Muscle of leg (tissue), 11 donors: ENCODE results near the gene LDLRAD3. TPM values are rescaled to one million over a fixed set of nuclear protein-coding genes. Genes with fewer than 3 reads are reported as not detected.

Source experiments
- DNase-seq: peaks from one replicate; pipeline ENCODE4 v3.0.0; 2013
- H3K27ac ChIP-seq: one replicate; pipeline ENCODE4 v1.5.1; 2013; ENCODE audit warnings: mild to moderate bottlenecking, low read length, control low read depth
- H3K27me3 ChIP-seq: one replicate; pipeline ENCODE4 v1.6.1; 2013; ENCODE audit warnings: low read length; ENCODE audit not compliant: control insufficient read depth, insufficient read depth
- H3K36me3 ChIP-seq: one replicate; pipeline ENCODE4 v1.6.1; 2013; ENCODE audit warnings: low read length; ENCODE audit not compliant: control insufficient read depth, insufficient read depth
- H3K4me1 ChIP-seq: one replicate; pipeline ENCODE4 v1.6.1; 2013; ENCODE audit warnings: low read length; ENCODE audit not compliant: control insufficient read depth, insufficient read depth
- H3K4me3 ChIP-seq: one replicate; pipeline ENCODE4 v1.5.1; 2013; ENCODE audit warnings: low read length, control low read depth
- H3K9me3 ChIP-seq: replicated peaks from 2 replicates; pipeline ENCODE4 v1.6.1; 2013; ENCODE audit warnings: low read depth, low read length; ENCODE audit not compliant: control insufficient read depth
- whole genome bisulfite sequencing: methylation state at CpG from one replicate; pipeline ENCODE4 v1.1.5; 2013; ENCODE audit warnings: missing lambda C conversion rate; ENCODE audit not compliant: insufficient coverage; 5-methylcytosine and 5-hydroxymethylcytosine counted together
- polyA plus RNA-seq, 8 donors: library from polyadenylated mRNA; unstranded; fragments of 120-200 nt; gene quantifications; one replicate each; pipeline versions ENCODE4 v1.2.1 to v1.2.3, GENCODE V29; 2013; ENCODE audit warnings: inconsistent platforms in 1 of 8, low replicate concordance in 1 of 8; ENCODE audit not compliant: insufficient read length in 8 of 8, insufficient read depth in 1 of 8
- total RNA-seq: library from RNA; stranded (reverse); fragments of 120-200 nt; gene quantifications from one replicate; pipeline ENCODE4 v1.2.4, GENCODE V29; 2013

Gene LDLRAD3
- total and polyA plus RNA-seq, 9 donors = 12.0 to 28.6 (median 20.9) TPM

DNA sequence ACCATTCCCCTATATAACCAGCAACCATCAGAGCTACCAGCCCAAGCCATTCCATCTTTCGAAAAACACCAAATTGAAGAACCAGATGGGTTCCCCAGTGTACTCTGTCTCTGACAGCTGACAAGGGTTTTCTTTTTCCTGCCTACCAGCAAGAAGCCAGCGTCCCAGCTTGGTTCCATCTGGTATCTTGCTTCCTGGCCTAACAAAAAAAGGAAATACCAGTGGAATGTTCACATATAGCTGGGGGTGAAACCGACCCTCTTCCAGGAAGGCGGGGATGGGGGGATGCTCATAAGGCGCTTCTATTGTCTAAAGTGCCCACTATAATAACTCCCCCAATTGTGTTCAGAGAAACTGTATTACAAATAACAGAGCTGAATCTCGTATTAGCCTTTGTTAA is 172.3 kb downstream of the LDLRAD3 start:
- peaks cover under 1% of the 10 kb centered on the region for H3K4me1 ChIP-seq
- H3K27me3 ChIP-seq = no peaks in the 10 kb centered on the region
- H3K36me3 ChIP-seq = peaks cover 35% of the 10 kb centered on the region
- H3K9me3 ChIP-seq = peaks cover 12% of the 10 kb centered on the region
- H3K4me3 ChIP-seq = no peak overlapping the region
- no CpG with 5 or more reads among the region's 6 CpGs for WGBS
- DNase-seq = peak; percentile 32
- no peak overlapping the region for H3K27ac ChIP-seq

DNA sequence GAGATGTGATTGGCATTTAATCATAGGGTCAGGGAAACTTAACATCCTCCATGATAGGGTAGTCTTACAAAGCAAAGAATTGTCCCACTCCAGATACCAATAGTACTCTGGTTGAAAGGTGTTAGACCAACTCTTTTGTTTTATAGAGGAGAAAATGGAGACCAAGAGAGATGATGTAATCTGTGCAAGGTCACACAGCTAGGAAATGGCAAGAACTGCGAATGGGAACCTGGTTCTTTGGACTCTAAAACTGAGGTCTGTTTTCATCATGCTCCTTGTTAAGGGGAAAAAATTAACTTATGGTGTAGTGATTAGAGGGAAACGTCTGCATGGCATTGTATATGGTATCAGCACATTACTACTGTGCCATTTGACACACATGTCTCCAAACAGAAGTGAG is 174.2 kb downstream of the LDLRAD3 start:
- peaks cover 10% of the 10 kb centered on the region for H3K9me3 ChIP-seq

DNA sequence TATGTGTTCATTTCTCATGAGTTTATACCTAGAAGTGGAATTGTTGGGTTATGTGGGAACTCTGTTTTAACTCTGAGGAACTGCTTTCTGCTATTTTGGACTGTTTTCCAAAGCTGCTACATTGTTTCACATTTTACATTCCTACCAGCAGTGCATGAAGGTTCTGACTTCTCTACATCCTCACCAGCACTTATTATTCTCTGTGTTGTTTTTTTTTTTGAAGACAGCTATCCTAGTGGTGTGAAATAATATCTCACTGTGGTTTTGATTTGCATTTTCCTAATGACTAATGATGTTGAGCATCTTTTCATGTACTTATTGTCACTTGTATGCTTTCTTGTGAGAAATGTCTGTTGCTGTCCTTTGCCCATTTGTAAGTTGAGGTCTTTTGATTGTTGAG is 175.4 kb downstream of the LDLRAD3 start:
- H3K36me3 ChIP-seq = peaks cover 14% of the 10 kb centered on the region
- H3K9me3 ChIP-seq = no peaks in the 10 kb centered on the region
- H3K27me3 ChIP-seq = no peaks in the 10 kb centered on the region
- H3K4me3 ChIP-seq = no peak overlapping the region
- no peak overlapping the region for H3K27ac ChIP-seq
- DNase-seq = no peak
- peaks cover 9% of the 10 kb centered on the region for H3K4me1 ChIP-seq

More for the DNA sequence above, 174.2 kb downstream of the LDLRAD3 start:
- 75% methylated on average over 1 of the region's 2 CpGs for WGBS
- no peak overlapping the region for H3K27ac ChIP-seq
- H3K27me3 ChIP-seq = no peaks in the 10 kb centered on the region
- H3K36me3 ChIP-seq = peaks cover 25% of the 10 kb centered on the region
- H3K4me1 ChIP-seq = peaks cover 3% of the 10 kb centered on the region
- DNase-seq = no peak
- no peak overlapping the region for H3K4me3 ChIP-seq

DNA sequence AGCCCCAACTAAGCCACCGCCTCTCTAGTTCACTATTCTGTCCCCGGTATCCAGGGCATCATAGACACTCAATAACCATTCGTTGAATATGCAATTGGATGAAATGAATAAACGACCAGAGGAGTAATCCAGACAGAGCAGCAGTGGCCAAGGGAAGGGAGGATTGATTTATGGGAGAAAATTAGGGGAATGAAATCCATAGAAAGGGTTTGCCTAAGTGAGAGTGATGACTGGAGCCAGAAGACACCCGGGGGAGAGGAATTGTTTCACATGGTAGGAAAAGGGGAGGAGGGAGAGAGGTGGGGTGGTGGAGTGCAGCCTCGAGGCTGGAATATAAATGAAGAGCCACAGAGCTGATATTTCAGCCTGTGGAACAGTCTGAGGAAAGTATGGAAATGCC is 177.2 kb downstream of the LDLRAD3 start:
- H3K4me3 ChIP-seq = no peak overlapping the region
- no peaks in the 10 kb centered on the region for H3K27me3 ChIP-seq
- peak; percentile 46 for DNase-seq

DNA sequence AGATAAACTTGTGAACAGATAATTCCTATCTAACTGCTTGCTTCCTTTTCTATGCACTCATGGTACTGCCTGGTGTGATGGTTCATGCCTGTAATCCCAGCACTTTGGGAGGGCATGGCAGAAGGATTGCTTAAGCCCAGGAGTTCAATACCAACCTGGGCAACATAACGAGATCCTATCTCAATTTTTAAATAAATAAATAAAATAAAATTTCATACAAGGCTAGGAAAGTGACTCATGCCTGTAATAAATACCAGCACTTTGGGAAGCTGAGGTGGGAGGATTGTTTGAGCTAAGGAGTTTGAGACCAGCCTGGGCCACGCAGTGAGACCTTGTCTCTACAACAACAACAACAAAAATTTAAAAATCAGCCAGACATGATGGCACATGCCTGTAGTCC is 178.8 kb downstream of the LDLRAD3 start:
- Histone ChIP-seq H3K4me3 (no peak overlapping the region), H3K27ac (no peak overlapping the region), H3K27me3 (no peaks in the 10 kb centered on the region), H3K9me3 (no peaks in the 10 kb centered on the region), H3K4me1 (peaks cover 12% of the 10 kb centered on the region), H3K36me3 (no peaks in the 10 kb centered on the region)
- WGBS = no CpG with 5 or more reads among the region's 2 CpGs
- no peak for DNase-seq

More for the DNA sequence above, 177.2 kb downstream of the LDLRAD3 start:
- no peaks in the 10 kb centered on the region for H3K9me3 ChIP-seq
- peaks cover 2% of the 10 kb centered on the region for H3K36me3 ChIP-seq
- H3K4me1 ChIP-seq = peaks cover 12% of the 10 kb centered on the region
- H3K27ac ChIP-seq = no peak overlapping the region
- WGBS = 46% methylated on average over 1 of the region's 6 CpGs

DNA sequence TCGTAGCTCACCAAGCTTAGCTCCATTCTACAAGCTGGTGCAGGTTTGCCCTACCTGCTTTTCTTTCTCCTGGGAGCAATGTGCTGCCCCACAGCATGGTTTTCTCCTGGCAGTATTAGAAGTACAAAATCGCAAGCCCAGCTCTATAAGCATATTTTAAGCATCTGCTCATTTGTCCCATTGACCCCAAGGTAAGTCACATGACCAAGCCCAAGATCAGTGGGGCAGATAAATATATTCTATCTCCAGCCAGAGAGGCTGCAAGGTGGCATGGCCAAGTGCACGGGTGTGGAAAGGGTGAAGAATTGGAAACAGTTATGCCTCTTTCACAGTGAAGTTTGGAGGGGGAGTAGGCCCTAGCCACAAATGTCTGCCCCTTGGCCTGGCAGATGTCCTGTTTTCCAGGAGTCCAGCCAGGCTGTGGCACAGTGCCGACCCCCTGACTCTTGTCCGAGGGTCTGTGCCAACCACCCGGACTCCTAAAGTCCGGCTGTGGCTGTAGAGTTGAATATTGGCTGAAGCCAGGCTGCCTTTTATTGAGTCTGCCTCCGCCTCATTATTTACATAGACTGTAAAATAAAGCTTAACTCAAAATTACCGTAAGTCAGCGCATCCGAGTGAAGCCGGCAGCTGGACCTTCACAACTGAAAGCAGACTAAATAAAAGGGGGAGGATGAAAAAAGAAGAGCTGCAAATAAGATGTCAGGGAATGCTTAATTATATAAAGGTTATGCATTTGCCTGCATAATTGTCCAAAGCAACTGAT is 179.7 kb downstream of the LDLRAD3 start:
- Histone ChIP-seq H3K9me3 (no peaks in the 10 kb centered on the region), H3K4me3 (no peak overlapping the region), H3K27ac (no peak overlapping the region), H3K36me3 (no peaks in the 10 kb centered on the region), H3K4me1 (peaks cover 12% of the 10 kb centered on the region), H3K27me3 (no peaks in the 10 kb centered on the region)
- WGBS = 64% methylated on average over 6 of the region's 12 CpGs
- peak; percentile 88 for DNase-seq

DNA sequence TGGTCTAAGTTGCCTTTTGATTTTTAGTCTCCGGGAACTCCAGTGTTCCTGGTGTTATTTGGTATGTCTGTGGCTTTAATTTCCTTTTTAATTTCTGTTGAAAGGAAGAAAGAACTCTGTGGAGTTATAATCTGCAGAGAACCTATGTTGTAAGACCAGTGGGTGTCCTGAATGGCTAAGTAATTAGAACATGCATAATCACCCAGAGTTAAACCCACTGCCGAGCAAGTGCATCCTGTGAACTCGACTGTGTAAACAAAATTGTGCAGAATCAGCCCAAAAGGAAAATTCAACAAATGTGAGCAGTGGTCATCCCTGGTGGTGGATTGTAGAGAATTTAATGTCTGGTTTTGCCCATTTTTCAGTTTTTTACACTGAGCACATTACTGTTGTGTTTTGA is 182.8 kb downstream of the LDLRAD3 start:
- Histone ChIP-seq H3K27me3 (no peaks in the 10 kb centered on the region), H3K27ac (no peak overlapping the region), H3K36me3 (peaks cover 6% of the 10 kb centered on the region), H3K4me3 (no peak overlapping the region), H3K4me1 (peaks cover 12% of the 10 kb centered on the region), H3K9me3 (no peaks in the 10 kb centered on the region)
- DNase-seq = no peak
- WGBS = 100% methylated on average over 1 of the region's 3 CpGs

DNA sequence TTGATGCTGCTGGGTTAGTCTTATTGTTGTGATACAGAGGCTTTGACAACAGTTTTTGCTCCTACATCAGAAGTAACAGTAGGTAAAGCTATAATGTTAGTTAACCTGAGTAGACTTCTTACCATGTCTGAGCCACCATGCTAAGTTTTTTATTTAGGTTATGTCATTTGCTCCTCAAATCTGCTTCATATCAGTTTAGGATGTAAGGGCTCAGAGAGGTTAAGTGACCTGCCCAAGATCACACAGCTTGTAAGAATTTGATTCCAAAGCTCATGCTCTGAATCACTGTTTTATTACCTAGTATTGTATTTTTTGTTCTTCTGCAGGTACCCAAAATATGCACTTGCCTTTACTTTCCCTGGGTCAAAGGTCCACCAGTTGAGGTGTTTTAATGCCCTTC is 183.7 kb downstream of the LDLRAD3 start:
- Histone ChIP-seq H3K27ac (no peak overlapping the region), H3K27me3 (no peaks in the 10 kb centered on the region), H3K9me3 (no peaks in the 10 kb centered on the region)

DNA sequence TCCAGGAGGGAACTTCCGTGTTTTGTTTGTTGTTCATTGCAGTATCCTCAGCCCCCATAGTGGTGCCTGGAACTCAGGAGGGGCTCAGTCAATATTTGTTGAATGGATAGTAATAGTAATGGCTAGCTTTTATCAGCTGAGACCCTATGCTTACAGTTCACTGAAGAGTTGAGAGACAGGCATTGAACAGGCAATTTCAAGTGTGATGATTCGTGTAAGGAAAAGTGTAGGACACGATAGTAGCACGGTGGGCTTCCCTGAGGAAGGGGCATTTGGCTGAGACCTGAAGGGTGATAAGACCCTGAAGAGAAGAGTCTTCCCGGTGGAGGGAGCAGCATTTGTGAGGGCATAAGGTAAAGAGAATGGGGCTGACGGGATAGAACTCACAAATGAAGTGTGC is 186.1 kb downstream of the LDLRAD3 start:
- Histone ChIP-seq H3K4me3 (no peak overlapping the region), H3K9me3 (no peaks in the 10 kb centered on the region), H3K27ac (no peak overlapping the region), H3K36me3 (peaks cover 6% of the 10 kb centered on the region), H3K4me1 (peaks cover 2% of the 10 kb centered on the region), H3K27me3 (no peaks in the 10 kb centered on the region)
- 98% methylated on average over 5 of the region's 6 CpGs for WGBS
- no peak for DNase-seq

More for the DNA sequence above, 183.7 kb downstream of the LDLRAD3 start:
- DNase-seq = no peak
- H3K4me3 ChIP-seq = no peak overlapping the region
- peaks cover 12% of the 10 kb centered on the region for H3K4me1 ChIP-seq
- H3K36me3 ChIP-seq = peaks cover 6% of the 10 kb centered on the region

DNA sequence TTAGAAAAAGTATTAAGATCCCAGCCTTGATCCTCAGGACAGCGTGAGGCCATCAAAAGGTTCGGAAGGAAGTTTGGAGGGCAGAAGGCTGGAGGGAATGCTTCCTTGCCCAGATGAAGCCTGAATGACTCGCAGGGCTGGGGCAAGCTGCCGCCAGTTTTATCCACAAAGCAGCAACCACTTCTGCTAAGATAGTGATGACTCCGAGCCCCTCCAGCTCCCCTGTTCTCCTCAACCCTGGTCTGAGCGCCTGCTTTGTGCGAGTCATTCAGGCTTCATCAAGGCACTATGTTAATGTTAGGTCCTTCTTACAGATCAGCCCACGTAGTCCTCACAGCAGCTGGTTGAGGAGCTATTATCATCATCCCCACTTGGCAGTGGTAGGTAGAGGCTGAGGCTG is 186.5 kb downstream of the LDLRAD3 start:
- H3K27me3 ChIP-seq = no peaks in the 10 kb centered on the region
- no peak overlapping the region for H3K27ac ChIP-seq
- no peak for DNase-seq
- no peaks in the 10 kb centered on the region for H3K9me3 ChIP-seq
- 90% methylated on average over 3 of the region's 8 CpGs for WGBS
- no peak overlapping the region for H3K4me3 ChIP-seq
- peaks cover 2% of the 10 kb centered on the region for H3K4me1 ChIP-seq
- H3K36me3 ChIP-seq = peaks cover 6% of the 10 kb centered on the region
